ENCODE measurements around the gene KMT2D. TPM values are rescaled to one million over a fixed set of nuclear protein-coding genes. Genes with fewer than 3 reads are reported as not detected.

The KMT2D gene
- total and polyA plus RNA-seq, 8 donors, result 3.2 to 220 (median 82.3) TPM

DNA sequence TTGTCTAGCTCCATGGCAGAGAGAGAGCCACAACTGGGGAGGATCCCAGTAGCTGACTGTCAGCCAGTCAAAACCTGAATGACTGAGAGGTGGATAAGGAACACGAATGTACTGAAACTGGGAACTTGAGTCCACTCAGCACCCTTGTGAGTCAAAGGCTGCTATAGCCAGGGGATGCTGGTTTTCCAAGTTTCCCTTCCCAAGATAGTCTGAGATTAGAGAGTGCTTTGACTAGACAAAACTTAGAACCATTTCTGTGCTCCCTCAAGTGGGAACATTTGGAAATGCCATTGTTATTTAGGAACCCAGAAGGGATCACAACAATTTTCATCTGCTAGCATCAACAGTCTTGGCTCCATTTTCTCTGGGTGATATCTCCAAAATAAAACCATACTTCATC, 46.0 kb downstream of the KMT2D start:
- no peak for TF ChIP-seq POLR2AphosphoS5 (IDR thresholded peaks at IDR 0.05)
- no peak for TF ChIP-seq POLR2A (IDR thresholded peaks at IDR 0.05)
- TF ChIP-seq EP300 (IDR thresholded peaks at IDR 0.05), result no peak
- TF ChIP-seq, protein P1, sequence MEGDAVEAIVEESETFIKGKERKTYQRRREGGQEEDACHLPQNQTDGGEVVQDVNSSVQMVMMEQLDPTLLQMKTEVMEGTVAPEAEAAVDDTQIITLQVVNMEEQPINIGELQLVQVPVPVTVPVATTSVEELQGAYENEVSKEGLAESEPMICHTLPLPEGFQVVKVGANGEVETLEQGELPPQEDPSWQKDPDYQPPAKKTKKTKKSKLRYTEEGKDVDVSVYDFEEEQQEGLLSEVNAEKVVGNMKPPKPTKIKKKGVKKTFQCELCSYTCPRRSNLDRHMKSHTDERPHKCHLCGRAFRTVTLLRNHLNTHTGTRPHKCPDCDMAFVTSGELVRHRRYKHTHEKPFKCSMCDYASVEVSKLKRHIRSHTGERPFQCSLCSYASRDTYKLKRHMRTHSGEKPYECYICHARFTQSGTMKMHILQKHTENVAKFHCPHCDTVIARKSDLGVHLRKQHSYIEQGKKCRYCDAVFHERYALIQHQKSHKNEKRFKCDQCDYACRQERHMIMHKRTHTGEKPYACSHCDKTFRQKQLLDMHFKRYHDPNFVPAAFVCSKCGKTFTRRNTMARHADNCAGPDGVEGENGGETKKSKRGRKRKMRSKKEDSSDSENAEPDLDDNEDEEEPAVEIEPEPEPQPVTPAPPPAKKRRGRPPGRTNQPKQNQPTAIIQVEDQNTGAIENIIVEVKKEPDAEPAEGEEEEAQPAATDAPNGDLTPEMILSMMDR (IDR thresholded peaks at IDR 0.05), result no peak
- H3K27me3 ChIP-seq, result no peaks in the 10 kb centered on the region
- 41 to 83% (median 60%) methylated on average over 1 of the region's 1 CpG for WGBS, 5 donors
- H3K4me1 ChIP-seq, result peaks cover 12 to 33% (median 18%) of the 10 kb centered on the region in 4 donors
- H3K9me3 ChIP-seq, result no peaks in the 10 kb centered on the region
- H3K36me3 ChIP-seq, result peaks cover 15 to 39% (median 37%) of the 10 kb centered on the region in 4 donors
- no peak overlapping the region for H3K27ac ChIP-seq
- no peak overlapping the region for H3K4me3 ChIP-seq
- intact Hi-C loops (cut with DNase I; ENCODE audit: low total_unique reads), result no loop called here
- DNase-seq, result no peak

GRCh38 chr12:49013428-49013827, 47.2 kb downstream of the KMT2D start:
- 84 to 96% (median 89%) methylated on average over 3 of the region's 3 CpGs for WGBS, 5 donors
- no peak overlapping the region for H3K27ac ChIP-seq
- H3K4me3 ChIP-seq, result no peak overlapping the region
- intact Hi-C loops (cut with DNase I; ENCODE audit: low total_unique reads), result no loop called here
- H3K4me1 ChIP-seq, result peaks cover 12 to 27% (median 14%) of the 10 kb centered on the region in 4 donors
- H3K9me3 ChIP-seq, result no peaks in the 10 kb centered on the region
- TF ChIP-seq, protein P1 (IDR thresholded peaks at IDR 0.05), result no peak
- TF ChIP-seq EP300 (IDR thresholded peaks at IDR 0.05), result no peak
- no peak for TF ChIP-seq POLR2AphosphoS5 (IDR thresholded peaks at IDR 0.05)
- no peak for TF ChIP-seq POLR2A (IDR thresholded peaks at IDR 0.05)
- H3K27me3 ChIP-seq, result no peaks in the 10 kb centered on the region
- no peak for DNase-seq
- H3K36me3 ChIP-seq, result peaks cover 15 to 48% (median 45%) of the 10 kb centered on the region in 4 donors

GRCh38 chr12:49012739-49013138, 47.9 kb downstream of the KMT2D start:
- H3K27me3 ChIP-seq, result no peaks in the 10 kb centered on the region
- H3K36me3 ChIP-seq, result peaks cover 15 to 55% (median 51%) of the 10 kb centered on the region in 4 donors
- no peaks in the 10 kb centered on the region for H3K9me3 ChIP-seq
- peaks cover 8 to 22% (median 10%) of the 10 kb centered on the region in 4 donors for H3K4me1 ChIP-seq
- intact Hi-C loops (cut with DNase I; ENCODE audit: low total_unique reads), result no loop called here
- no peak overlapping the region for H3K27ac ChIP-seq
- DNase-seq, result no peak
- TF ChIP-seq EP300 (IDR thresholded peaks at IDR 0.05) (no peak), POLR2A (IDR thresholded peaks at IDR 0.05) (no peak), POLR2AphosphoS5 (IDR thresholded peaks at IDR 0.05) (no peak)
- TF ChIP-seq, protein P1 (IDR thresholded peaks at IDR 0.05), result no peak
- no peak overlapping the region for H3K4me3 ChIP-seq

Other genes with a start within 250 kb of the KMT2D start
- gene CACNB3, start 242.3 kb downstream of the KMT2D start, total RNA-seq, result 100 to 1,000 TPM in 1 of 5 donors, 10 to 100 TPM in 1, 1 to 10 TPM in 2, under 1 TPM in 1; under 0.01 to 140 (median 9.9) TPM
- 10 to 100 TPM; 11.8 to 18.4 (median 13.5) TPM for gene CACNB3, start 242.3 kb downstream of the KMT2D start, polyA plus RNA-seq
- 10 to 100 TPM; 31.3 to 88.1 (median 82.2) TPM for gene DDX23, start 208.6 kb downstream of the KMT2D start, total RNA-seq
- gene DDX23, start 208.6 kb downstream of the KMT2D start, polyA plus RNA-seq, result 10 to 100 TPM; 30.3 to 41.7 (median 34.2) TPM
- gene RND1, start 194.9 kb downstream of the KMT2D start, total RNA-seq, result 10 to 100 TPM in 1 of 5 donors, 1 to 10 TPM in 3, not detected in 1; 3.5 to 21.0 (median 5.0) TPM
- gene RND1, start 194.9 kb downstream of the KMT2D start, polyA plus RNA-seq, result 10 to 100 TPM; 12.2 to 20.5 (median 20.5) TPM
- 10 to 100 TPM in 3 of 5 donors, 1 to 10 TPM in 2; 7.6 to 53.6 (median 16.0) TPM for gene FKBP11, start 135.3 kb downstream of the KMT2D start, total RNA-seq
- 10 to 100 TPM; 32.7 to 63.6 (median 47.7) TPM for gene FKBP11, start 135.3 kb downstream of the KMT2D start, polyA plus RNA-seq
- 10 to 100 TPM; 35.0 to 54.5 (median 42.4) TPM for gene ARF3, start 103.3 kb downstream of the KMT2D start, total RNA-seq
- 10 to 100 TPM; 34.7 to 56.5 (median 42.6) TPM for gene ARF3, start 103.3 kb downstream of the KMT2D start, polyA plus RNA-seq
- 10 to 100 TPM in 1 of 5 donors, 1 to 10 TPM in 1, not detected in 3; 3.1 to 21.7 TPM for gene WNT10B, start 89.1 kb downstream of the KMT2D start, total RNA-seq
- under 1 TPM in 1 of 3 donors, not detected in 2; 0.68 TPM for gene WNT10B, start 89.1 kb downstream of the KMT2D start, polyA plus RNA-seq
- gene WNT1, start 82.5 kb downstream of the KMT2D start, total RNA-seq, result not detected
- gene WNT1, start 82.5 kb downstream of the KMT2D start, polyA plus RNA-seq, result not detected
- gene DDN, start 61.4 kb downstream of the KMT2D start, total RNA-seq, result under 1 TPM in 1 of 5 donors, not detected in 4; 0.18 TPM
- under 1 TPM; 0.08 to 0.31 (median 0.19) TPM for gene DDN, start 61.4 kb downstream of the KMT2D start, polyA plus RNA-seq
- gene PRKAG1, start 42.0 kb downstream of the KMT2D start, total RNA-seq, result 10 to 100 TPM in 4 of 5 donors, 1 to 10 TPM in 1; 5.8 to 68.7 (median 36.9) TPM
- gene PRKAG1, start 42.0 kb downstream of the KMT2D start, polyA plus RNA-seq, result 10 to 100 TPM; 42.6 to 61.7 (median 48.7) TPM
- gene RHEBL1, start 9.2 kb upstream of the KMT2D start, total RNA-seq, result not detected
- 1 to 10 TPM in 1 of 3 donors, under 1 TPM in 1, not detected in 1; 0.75 to 1.0 TPM for gene RHEBL1, start 9.2 kb upstream of the KMT2D start, polyA plus RNA-seq
- 1 to 10 TPM in 1 of 5 donors, under 1 TPM in 2, not detected in 2; 0.29 to 1.1 (median 0.58) TPM for gene DHH, start 34.0 kb upstream of the KMT2D start, total RNA-seq
- gene DHH, start 34.0 kb upstream of the KMT2D start, polyA plus RNA-seq, result under 1 TPM; 0.10 to 0.15 (median 0.12) TPM
- gene LMBR1L, start 50.1 kb upstream of the KMT2D start, total RNA-seq, result 10 to 100 TPM; 11.2 to 61.4 (median 54.9) TPM
- 10 to 100 TPM in 1 of 3 donors, 1 to 10 TPM in 2; 6.8 to 40.4 (median 7.8) TPM for gene LMBR1L, start 50.1 kb upstream of the KMT2D start, polyA plus RNA-seq
- gene TUBA1B, start 70.6 kb upstream of the KMT2D start, total RNA-seq, result 100 to 1,000 TPM; 205 to 529 (median 339) TPM
- 100 to 1,000 TPM; 436 to 710 (median 468) TPM for gene TUBA1B, start 70.6 kb upstream of the KMT2D start, polyA plus RNA-seq
- 100 to 1,000 TPM in 4 of 5 donors, 10 to 100 TPM in 1; 82.2 to 279 (median 156) TPM for gene TUBA1A, start 128.3 kb upstream of the KMT2D start, total RNA-seq
- gene TUBA1A, start 128.3 kb upstream of the KMT2D start, polyA plus RNA-seq, result 100 to 1,000 TPM in 1 of 3 donors, 10 to 100 TPM in 2; 64.5 to 104 (median 89.7) TPM
- gene TUBA1C, start 204.3 kb upstream of the KMT2D start, total RNA-seq, result 100 to 1,000 TPM in 3 of 5 donors, 10 to 100 TPM in 2; 63.7 to 193 (median 107) TPM
- gene TUBA1C, start 204.3 kb upstream of the KMT2D start, polyA plus RNA-seq, result 100 to 1,000 TPM; 215 to 403 (median 328) TPM
- 10 to 100 TPM in 2 of 5 donors, under 1 TPM in 1, not detected in 2; 0.45 to 14.5 (median 11.9) TPM for gene PRPH, start 234.4 kb upstream of the KMT2D start, total RNA-seq
- 1 to 10 TPM in 1 of 3 donors, under 1 TPM in 1, not detected in 1; 0.50 to 9.0 TPM for gene PRPH, start 234.4 kb upstream of the KMT2D start, polyA plus RNA-seq